HG03460 (cell line): ENCODE results near the gene FUT3.
"Not testable (repeated sequence)": the region's sequence is repeated elsewhere in the genome, so short reads cannot be mapped to it uniquely, and the experiment has no call there.

Source experiments
- ATAC-seq: cut with Tn5 transposase; IDR thresholded peaks from one replicate; pipeline ENCODE4 v1.9.1; 2021; ENCODE audit not compliant: unreplicated experiment

The FUT3 gene

GRCh38 chr19:5882421-5882968, 31.2 kb upstream of the FUT3 start:
- ATAC-seq: no peak

GRCh38 chr19:5881543-5882299, 30.5 kb upstream of the FUT3 start:
- no peak for ATAC-seq

DNA sequence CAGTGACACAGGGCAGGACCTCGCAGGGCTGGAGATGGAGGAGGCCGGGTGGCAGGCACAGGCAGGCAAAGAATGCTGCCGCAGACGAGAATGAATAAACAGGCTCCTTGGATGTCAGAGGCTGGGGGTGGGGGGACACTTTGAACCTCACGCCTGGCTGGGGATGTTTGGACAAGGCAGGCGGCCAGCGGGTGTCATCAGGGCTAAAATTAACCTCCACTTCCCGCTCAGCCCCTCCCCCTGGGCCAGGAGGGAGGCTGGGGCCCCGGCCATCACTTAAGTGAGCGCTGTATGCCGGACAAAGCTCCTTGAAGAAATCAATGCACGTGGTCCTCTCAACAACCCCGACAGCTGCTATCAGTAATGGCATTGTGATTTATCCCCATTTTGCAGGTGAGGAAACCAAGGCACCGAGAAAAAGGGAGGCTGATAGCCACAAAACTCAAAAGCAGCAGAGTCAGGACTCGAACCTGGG, 29.4 kb upstream of the FUT3 start:
- no peak for ATAC-seq

DNA sequence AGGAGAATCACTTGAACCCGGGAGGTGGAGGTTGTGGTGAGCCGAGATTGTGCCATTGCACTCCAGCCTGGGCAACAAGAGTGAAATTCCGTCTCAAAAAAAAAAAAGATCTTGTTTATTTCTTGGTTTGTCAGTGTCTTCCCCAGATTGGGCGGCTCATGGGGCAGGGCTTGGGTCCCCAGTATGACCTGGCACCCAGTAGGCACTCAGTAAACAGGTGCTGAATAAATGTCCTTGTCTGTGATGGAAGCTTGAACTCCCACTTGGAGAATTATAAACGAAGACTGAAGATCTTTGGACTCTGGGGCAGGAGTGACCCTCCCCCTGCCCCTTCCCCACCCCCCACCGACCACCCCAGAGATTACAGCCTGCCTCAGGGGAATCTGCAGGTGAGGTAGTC, 28.9 kb upstream of the FUT3 start:
- ATAC-seq: no peak

GRCh38 chr19:5877882-5878281, 26.6 kb upstream of the FUT3 start:
- no peak for ATAC-seq

DNA sequence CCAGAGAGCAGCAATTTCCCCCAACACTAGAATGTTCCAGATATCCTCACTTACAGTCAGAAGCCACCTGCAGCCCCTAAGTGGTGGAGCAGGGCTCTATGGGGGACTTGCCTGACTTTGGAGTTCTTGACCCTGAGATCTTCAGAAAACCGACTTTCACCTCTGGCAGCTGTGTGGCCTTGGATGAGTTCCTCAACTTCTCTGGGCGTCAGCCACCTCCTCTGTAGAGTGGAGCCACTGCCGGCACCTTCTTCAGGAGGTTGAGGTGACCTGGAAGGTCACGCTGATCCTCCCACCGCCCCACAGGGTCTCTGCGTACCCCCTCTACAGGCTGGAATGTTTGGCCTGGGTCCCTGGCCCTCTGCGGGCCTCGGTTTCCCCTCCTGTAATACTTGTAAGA, 26.2 kb upstream of the FUT3 start:
- no peak for ATAC-seq

- ATAC-seq: not testable (repeated sequence)
Observed at GRCh38 chr19:5874496-5874895, 23.2 kb upstream of the FUT3 start.

- no peak for ATAC-seq
Observed at GRCh38 chr19:5873617-5874199, 22.5 kb upstream of the FUT3 start.

- no peak for ATAC-seq
Observed at GRCh38 chr19:5870986-5871394, 19.7 kb upstream of the FUT3 start.

DNA sequence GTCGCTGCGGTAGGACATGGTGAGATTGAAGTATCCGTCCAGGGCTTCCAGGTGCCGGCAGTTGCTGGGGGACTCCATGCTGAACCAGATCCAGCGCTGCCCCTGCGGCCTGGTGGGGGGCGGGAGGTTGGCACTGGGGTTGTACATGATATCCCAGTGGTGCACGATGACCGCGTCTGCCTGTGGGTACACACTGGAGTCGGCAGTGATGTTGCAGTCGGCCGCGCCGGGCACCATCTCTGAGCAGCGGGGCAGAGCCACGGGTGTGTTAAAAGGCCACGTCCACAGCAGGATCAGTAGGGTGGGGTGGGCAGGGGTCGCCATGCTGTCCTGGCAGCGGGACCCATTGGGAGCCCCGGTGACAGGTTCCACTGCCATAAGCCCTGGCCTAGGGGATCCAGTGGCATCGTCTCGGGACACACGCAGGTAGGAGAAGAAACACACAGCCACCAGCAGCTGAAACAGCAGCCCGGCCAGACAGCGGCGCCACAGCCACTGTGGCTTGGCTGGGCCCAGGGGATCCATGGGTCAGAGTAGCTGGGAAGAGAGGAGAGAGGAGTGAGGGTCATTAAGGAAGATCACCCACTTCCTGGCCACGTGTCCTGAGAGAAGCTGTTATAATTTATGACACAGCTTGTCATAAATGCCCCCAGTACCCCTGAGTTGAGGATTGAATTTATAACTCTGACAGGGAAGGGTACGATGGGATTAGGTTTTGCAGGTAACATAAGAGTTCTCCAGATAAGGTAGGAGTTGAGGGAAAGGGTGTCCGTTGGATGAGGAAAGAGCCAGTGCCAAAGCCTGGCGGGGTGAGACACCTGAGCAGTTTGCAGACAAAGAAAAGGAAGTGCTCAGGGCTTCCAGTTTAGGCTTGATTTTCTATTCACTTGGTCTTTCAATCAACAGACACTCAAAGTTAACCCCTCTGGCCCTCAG, 16.2 kb upstream of the FUT3 start:
- ATAC-seq: no peak

DNA sequence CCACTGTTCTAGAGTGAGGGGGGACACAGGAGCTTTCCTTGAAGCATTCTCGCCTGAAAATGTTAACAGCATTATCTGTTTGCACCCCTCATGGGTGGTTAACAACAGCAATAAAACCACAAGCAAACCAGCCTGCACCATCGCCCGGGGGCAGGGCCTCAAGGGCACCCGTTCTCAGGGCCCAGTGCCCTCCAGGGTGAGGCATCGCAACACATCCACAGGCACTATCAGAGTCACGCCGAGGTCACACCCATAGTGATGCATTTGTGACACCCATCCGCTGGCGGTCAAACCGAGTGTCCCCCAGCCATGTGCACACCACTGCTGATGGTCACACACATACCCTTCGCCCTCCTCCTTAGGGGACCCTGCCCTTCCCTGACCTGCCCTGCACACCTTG, 14.5 kb upstream of the FUT3 start:
- ATAC-seq: no peak

GRCh38 chr19:5864725-5865486, 13.7 kb upstream of the FUT3 start:
- ATAC-seq: no peak

GRCh38 chr19:5864013-5864720, 12.9 kb upstream of the FUT3 start:
- no peak for ATAC-seq

DNA sequence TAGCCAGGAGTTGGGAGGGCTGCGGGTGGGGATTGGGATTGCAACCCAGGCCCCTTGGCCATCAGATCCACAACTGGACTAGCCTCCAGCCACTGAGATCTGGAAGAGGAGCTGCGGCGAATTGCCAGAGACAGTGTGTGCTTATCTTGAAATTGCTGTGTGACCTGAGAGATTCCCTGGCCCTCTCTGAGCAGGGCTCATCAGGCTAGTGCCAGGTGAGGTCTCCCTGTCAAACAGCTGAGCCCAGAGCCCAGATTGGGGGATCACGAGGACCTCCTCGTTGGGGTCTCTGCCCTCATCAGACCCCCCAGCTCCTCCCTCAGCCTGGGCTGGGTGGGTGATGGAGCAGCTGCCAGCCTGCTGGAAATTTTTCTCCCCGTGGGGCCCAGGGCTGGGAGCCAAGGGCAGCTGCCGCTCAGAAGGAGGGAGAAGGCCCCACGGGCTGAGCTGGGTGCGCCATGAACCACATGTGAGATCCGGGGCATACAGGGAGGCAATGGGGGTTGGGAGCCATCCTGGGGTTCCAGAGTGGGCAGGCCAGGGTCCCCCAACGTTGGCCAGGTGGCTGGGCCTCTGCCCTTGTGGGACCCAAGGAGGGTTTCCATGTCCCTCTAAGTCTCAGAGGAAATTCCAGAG, 11.9 kb upstream of the FUT3 start:
- no peak for ATAC-seq

DNA sequence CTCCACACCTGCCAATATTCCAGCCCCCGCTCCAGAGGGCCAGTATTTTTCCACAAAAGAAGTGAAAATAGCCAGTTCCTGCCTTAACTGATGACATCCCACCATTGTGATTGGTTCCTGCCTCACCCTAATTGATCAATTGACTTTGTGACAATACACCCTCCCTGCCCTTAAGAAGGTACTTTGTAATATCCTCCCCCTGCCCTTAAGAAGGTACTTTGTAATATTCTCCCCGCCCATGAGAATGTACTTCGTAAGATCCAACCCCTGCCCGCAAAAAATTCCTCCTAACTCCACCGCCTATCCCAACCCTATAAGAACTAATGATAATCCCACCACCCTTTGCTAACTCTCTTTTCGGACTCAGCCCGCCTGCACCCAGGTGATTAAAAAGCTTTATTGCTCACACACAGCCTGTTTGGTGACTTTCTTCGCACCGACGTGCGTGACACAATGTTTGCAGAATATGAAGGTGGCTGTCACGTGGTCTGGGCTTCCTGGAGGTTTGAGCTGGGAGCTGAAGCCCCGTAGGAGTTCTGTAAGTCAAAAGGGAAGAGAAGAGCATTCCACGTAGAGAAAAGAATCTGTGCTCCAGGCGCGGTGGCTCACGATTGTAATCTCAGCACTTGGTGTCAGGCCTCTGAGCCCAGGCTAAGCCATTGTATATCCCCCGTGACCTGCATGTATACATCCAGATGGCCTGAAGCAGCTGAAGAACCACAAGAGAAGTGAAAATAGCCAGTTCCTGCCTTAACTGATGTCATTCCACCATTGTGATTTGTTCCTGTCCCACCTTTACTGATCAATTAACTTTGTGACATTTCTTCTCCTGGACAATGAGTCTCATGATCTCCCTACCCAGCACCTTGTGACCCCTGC, 6.2 kb upstream of the FUT3 start:
- no peak for ATAC-seq

DNA sequence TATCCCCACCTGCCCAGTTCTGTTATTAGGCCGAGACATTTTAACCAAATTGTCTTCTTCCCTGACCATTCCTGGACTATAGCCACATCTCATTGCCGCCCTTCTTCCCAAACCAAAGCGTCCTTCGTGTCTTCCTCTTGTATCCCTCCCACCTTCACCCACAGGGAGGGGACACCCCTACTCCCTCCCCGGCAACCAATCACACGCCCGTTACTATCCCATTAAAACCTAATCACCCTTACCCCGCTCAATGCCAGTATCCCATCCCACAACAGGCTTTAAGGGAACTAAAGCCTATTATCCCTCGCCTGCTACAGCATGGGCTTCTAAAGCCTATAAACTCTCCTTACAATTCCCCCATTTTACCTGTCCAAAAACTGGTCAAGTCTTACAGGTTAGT, 3.9 kb upstream of the FUT3 start:
- not testable (repeated sequence) for ATAC-seq

DNA sequence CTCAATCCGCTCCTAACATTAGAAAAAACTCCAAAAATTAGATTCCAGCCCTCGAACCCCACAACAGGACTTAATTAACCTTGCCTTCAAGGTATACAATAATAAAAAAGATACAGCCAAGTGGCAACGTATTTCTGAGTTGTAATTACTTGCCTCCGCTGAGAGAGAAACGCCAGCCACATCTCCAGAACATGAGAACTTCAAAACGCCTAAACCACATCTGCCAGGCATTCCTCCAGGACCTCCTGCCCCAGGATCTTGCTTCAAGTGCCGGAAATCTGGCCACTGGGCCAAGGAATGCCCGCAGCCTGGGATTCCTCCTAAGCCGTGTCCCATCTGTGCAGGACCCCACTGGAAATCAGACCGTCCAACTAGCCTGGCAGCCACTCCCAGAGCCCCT, 2.9 kb upstream of the FUT3 start:
- not testable (repeated sequence) for ATAC-seq

GRCh38 chr19:5850743-5851293, 431 bp downstream of the FUT3 start:
- ATAC-seq: no peak
